IMR-90 (cell line): ENCODE data around the gene DDX4. TPM values are rescaled to one million over a fixed set of nuclear protein-coding genes. Genes with fewer than 3 reads are reported as not detected.

ENCODE experiments used
- ATAC-seq: fragments of 200-7000 bp; cut with Tn5 transposase; 2 replicates; pipeline ENCODE4 v1.9.1; 2020; ENCODE audit warnings: low read depth, mild to moderate bottlenecking, moderate library complexity
- BruUV-seq: library from RNA; stranded (reverse); fragments of 400-500 nt; replicated peaks from 2 replicates; lab custom pipeline; 2021; lab: Mats Ljungman, UMichigan
- CTCF ChIA-PET: fragments of 300-600 bp; formaldehyde crosslinking; extraction: SDS; loops from one replicate; lab custom pipeline; 2021; ENCODE audit warnings: antibody characterized with exemption; lab: Yijun Ruan, JAX
- POLR2A ChIA-PET: fragments of 300-600 bp; sonication (Branson Sonifier 250); formaldehyde crosslinking; loops from one replicate; lab custom pipeline; 2022; ENCODE audit warnings: antibody characterized with exemption; ENCODE audit not compliant: unreplicated experiment; lab: Charles Lee
- DNase-seq: peaks from one replicate; pipeline ENCODE4 v3.0.0; 2013
- H2AFZ ChIP-seq: replicated peaks from 2 replicates; pipeline ENCODE3; 2013; ENCODE audit warnings: low read length, mild to moderate bottlenecking; ENCODE audit not compliant: poor library complexity
- H2AK5ac ChIP-seq: 2 replicates; pipeline ENCODE4 v1.6.1; 2013; ENCODE audit warnings: low read depth, low read length, inconsistent platforms
- H2AK9ac ChIP-seq: replicated peaks from 2 replicates; pipeline ENCODE3; 2013; ENCODE audit warnings: mild to moderate bottlenecking, low read depth, low read length, moderate library complexity; ENCODE audit not compliant: poor library complexity
- H2BK120ac ChIP-seq: 2 replicates; pipeline ENCODE4 v1.6.1; 2013; ENCODE audit warnings: low read depth, low read length, inconsistent platforms
- H2BK15ac ChIP-seq: 3 replicates; pipeline ENCODE4 v1.6.1; 2013; ENCODE audit warnings: low read depth, low read length, inconsistent platforms
- H2BK20ac ChIP-seq: 2 replicates; pipeline ENCODE4 v1.6.1; 2013; ENCODE audit warnings: low read depth, mild to moderate bottlenecking, inconsistent platforms, low read length, moderate library complexity
- H2BK5ac ChIP-seq: 2 replicates; pipeline ENCODE4 v1.6.1; 2013; ENCODE audit warnings: mild to moderate bottlenecking, low read depth, low read length, inconsistent platforms; ENCODE audit not compliant: poor library complexity, severe bottlenecking
- H3K14ac ChIP-seq: replicated peaks from 2 replicates; pipeline ENCODE4 v1.6.1; 2013; ENCODE audit warnings: low read depth, low read length, inconsistent platforms
- H3K18ac ChIP-seq: 2 replicates; pipeline ENCODE4 v1.6.1; 2013; ENCODE audit warnings: low read depth, low read length, control low read depth
- H3K23ac ChIP-seq: 2 replicates; pipeline ENCODE4 v1.6.1; 2013; ENCODE audit warnings: low read depth, low read length, inconsistent platforms
- H3K27ac ChIP-seq: 2 replicates; pipeline ENCODE4 v1.5.1; 2013; ENCODE audit warnings: mild to moderate bottlenecking, control low read depth, low read length; ENCODE audit not compliant: insufficient read depth
- H3K27me3 ChIP-seq: 2 replicates; pipeline ENCODE4 v1.6.1; 2013; ENCODE audit warnings: low read length; ENCODE audit not compliant: control insufficient read depth, insufficient read depth
- H3K36me3 ChIP-seq: 2 replicates; pipeline ENCODE4 v1.6.1; 2013; ENCODE audit warnings: low read length, mixed read lengths; ENCODE audit not compliant: control insufficient read depth, insufficient read depth
- H3K4ac ChIP-seq: 2 replicates; pipeline ENCODE4 v1.6.1; 2013; ENCODE audit warnings: low read depth, low read length, inconsistent platforms
- H3K4me1 ChIP-seq: 2 replicates; pipeline ENCODE4 v1.6.1; 2013; ENCODE audit warnings: low read length, mixed read lengths; ENCODE audit not compliant: control insufficient read depth, insufficient read depth
- H3K4me2 ChIP-seq: 2 replicates; pipeline ENCODE4 v1.6.1; 2013; ENCODE audit warnings: low read depth, mild to moderate bottlenecking, control low read depth, low read length, moderate library complexity
- H3K4me3 ChIP-seq: 2 replicates; pipeline ENCODE4 v1.5.1; 2013; ENCODE audit warnings: low read depth, mild to moderate bottlenecking, control low read depth, low read length, moderate library complexity; ENCODE audit not compliant: insufficient read depth
- H3K56ac ChIP-seq: 2 replicates; pipeline ENCODE4 v1.6.1; 2013; ENCODE audit warnings: low read length, inconsistent platforms; ENCODE audit not compliant: insufficient read depth; ENCODE audit errors: extremely low read depth
- H3K79me1 ChIP-seq, 2 experiments: 2 replicates each; pipeline ENCODE4 v1.6.1; 2013; ENCODE audit warnings: low read length in 2 of 2, inconsistent platforms in 1 of 2, low read depth in 1 of 2
- H3K9ac ChIP-seq: 2 replicates; pipeline ENCODE4 v1.6.1; 2013; ENCODE audit warnings: low read depth, low read length, control low read depth
- H3K9me1 ChIP-seq: 2 replicates; pipeline ENCODE4 v1.6.1; 2013; ENCODE audit warnings: low read length, inconsistent platforms; ENCODE audit not compliant: insufficient read depth
- H3K9me3 ChIP-seq: 2 replicates; pipeline ENCODE4 v1.6.1; 2013; ENCODE audit warnings: low read length; ENCODE audit not compliant: control insufficient read depth, insufficient read depth
- H4K20me1 ChIP-seq: 2 replicates; pipeline ENCODE4 v1.6.1; 2013; ENCODE audit warnings: low read length, inconsistent platforms; ENCODE audit not compliant: insufficient read depth
- H4K5ac ChIP-seq: 2 replicates; pipeline ENCODE4 v1.6.1; 2013; ENCODE audit warnings: mild to moderate bottlenecking, low read depth, low read length, control low read depth
- H4K8ac ChIP-seq, 2 experiments: 2 replicates each; pipeline ENCODE4 v1.6.1; 2013; ENCODE audit warnings: low read depth in 2 of 2, low read length in 2 of 2, control low read depth in 1 of 2, inconsistent platforms in 1 of 2
- H4K91ac ChIP-seq: 2 replicates; pipeline ENCODE4 v1.6.1; 2013; ENCODE audit warnings: low read depth, low read length, inconsistent platforms; ENCODE audit not compliant: insufficient read depth
- BHLHE40 ChIP-seq: fragments of 150-350 bp; IDR thresholded peaks from 2 replicates; pipeline ENCODE4 v1.6.1; 2016; ENCODE audit warnings: mild to moderate bottlenecking, low read depth, low read length
- CEBPB ChIP-seq: IDR thresholded peaks from 2 replicates; pipeline ENCODE4 v1.6.1; 2012; ENCODE audit warnings: low read depth, low read length, improper control_type of control experiment
- MXI1 ChIP-seq: IDR thresholded peaks from 2 replicates; pipeline ENCODE4 v1.6.1; 2012; ENCODE audit warnings: low read depth, mild to moderate bottlenecking, low read length, moderate library complexity, borderline replicate concordance
- POLR2A ChIP-seq: IDR thresholded peaks from 2 replicates; pipeline ENCODE4 v1.6.1; 2012; ENCODE audit warnings: mild to moderate bottlenecking, low read depth, low read length
- RAD21 ChIP-seq: IDR thresholded peaks from 2 replicates; pipeline ENCODE4 v1.6.1; 2012; ENCODE audit warnings: low read length, improper control_type of control experiment
- SMC3 ChIP-seq: fragments of 150-350 bp; IDR thresholded peaks from 2 replicates; pipeline ENCODE4 v1.6.1; 2016; ENCODE audit warnings: low read depth, mild to moderate bottlenecking, antibody characterized with exemption, low read length, moderate library complexity
- WGBS, 2 experiments: methylation state at CpG; one replicate each; pipeline versions ENCODE4 v1.1.5 to v1.1.7; 2013; ENCODE audit warnings: missing lambda C conversion rate in 2 of 2; ENCODE audit not compliant: insufficient read length in 1 of 2; ENCODE audit errors: extremely low coverage in 2 of 2; 5-methylcytosine and 5-hydroxymethylcytosine counted together
- dilution Hi-C: fragments of 300-500 bp; cut with HindIII; formaldehyde crosslinking; loops from one replicate; pipeline ENCODE4 v1.14.3; 2018; ENCODE audit warnings: low sequenced_read_pairs; ENCODE audit not compliant: unreplicated experiment
- in situ Hi-C: fragments of 300-500 bp; cut with MboI; formaldehyde crosslinking; loops from 3 replicates; pipeline ENCODE4 v1.14.3; 2019; ENCODE audit warnings: low sequenced_read_pairs, inconsistent platforms, mixed read lengths
- intact Hi-C: fragments of 100-400 bp; cut with micrococcal nuclease; formaldehyde crosslinking; loops from 2 replicates; pipeline ENCODE4 v1.10.0; 2022
- polyA plus RNA-seq, 3 experiments: library from polyadenylated mRNA; depleted of rRNA; stranded (reverse); fragments of >200 nt; gene quantifications; 2 replicates each; pipeline ENCODE4 v1.2.3, GENCODE V29; 2012; ENCODE audit warnings: low replicate concordance in 1 of 3
- total RNA-seq: library from RNA; depleted of rRNA; stranded (reverse); fragments of >200 nt; gene quantifications from 2 replicates; pipeline ENCODE4 v1.2.3, GENCODE V29; 2012
- TF ChIP-seq, protein P1 (sequence below): conservative IDR thresholded peaks from 2 replicates; pipeline ENCODE4 v1.5.1; 2012; ENCODE audit warnings: mild to moderate bottlenecking, low read depth, low read length, improper control_type of control experiment
- TF ChIP-seq, protein P2 (sequence below): fragments of 150-350 bp; IDR thresholded peaks from 2 replicates; pipeline ENCODE4 v1.6.1; 2017; ENCODE audit warnings: mild to moderate bottlenecking, antibody characterized with exemption, low read length, low read depth

DDX4 gene
- total and polyA plus RNA-seq, 2 of the 4 experiments (the other 2 are of a cell fraction) = not detected

DNA sequence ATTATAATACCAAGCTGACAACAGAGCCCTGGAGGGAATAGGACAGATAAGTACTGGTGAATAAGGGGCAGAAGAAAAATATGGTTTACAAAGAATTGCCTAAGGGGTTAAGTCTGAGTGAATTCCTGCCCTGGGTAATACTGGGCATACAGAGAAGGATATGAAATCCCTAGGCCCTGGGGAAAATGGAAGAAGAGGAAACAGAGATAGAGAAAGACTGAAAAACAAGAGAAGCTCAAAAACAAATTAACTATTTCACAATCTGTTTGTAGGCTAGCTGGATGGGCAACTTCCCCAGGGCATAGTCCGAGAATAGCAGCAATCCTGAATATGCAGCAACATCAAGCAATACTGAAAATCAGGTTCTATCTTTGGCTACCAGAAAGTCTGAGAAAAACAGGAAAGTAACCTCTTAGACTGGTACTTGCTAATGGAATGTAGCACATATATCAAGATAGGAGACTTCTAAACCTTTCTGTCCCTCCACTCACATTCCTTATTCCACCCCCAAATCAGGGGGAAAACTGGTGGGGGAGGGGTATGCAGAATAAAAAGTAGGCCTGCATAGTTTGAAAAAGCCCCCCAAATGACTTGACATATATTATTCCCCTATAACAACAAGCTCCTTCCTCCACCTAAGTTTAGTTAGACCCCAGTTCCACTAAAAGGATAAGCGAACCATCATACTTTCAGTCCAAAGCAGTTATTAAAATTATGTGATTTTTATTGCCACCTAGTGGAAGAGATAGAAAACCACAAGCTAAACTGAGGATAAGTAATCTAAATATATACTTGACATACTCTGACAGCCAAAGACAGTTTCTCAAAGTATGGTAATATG, 46.4 kb upstream of the DDX4 start:
- Histone ChIP-seq H3K4me3 (no peak overlapping the region), H3K56ac (no peak overlapping the region), H3K9me3 (no peaks in the 10 kb centered on the region), H4K5ac (peak overlapping the region; percentile 12; the same call in 1 of the 2 replicates), H2BK15ac (no peak overlapping the region), H3K4me2 (no peak overlapping the region), H3K4me1 (no peaks in the 10 kb centered on the region; the same call in 1 of the 2 replicates), H3K23ac (0 out of 2 replicates have a peak overlapping the region, but pooled peaks have one; percentile 60), H3K4ac (0 out of 2 replicates have a peak overlapping the region, but pooled peaks have one; percentile 7), H2AFZ (no peak overlapping the region), H2AK5ac (0 out of 2 replicates have a peak overlapping the region, but pooled peaks have one; percentile 2), H3K79me1 (peaks cover 0 to 5% of the 10 kb centered on the region in 2 experiments; a peak in 1 of 4 replicates), H2BK5ac (no peak overlapping the region), H2AK9ac (no peak overlapping the region), H3K14ac (no peak overlapping the region), H2BK120ac (0 out of 2 replicates have a peak overlapping the region, but pooled peaks have one; percentile 7), H2BK20ac (no peak overlapping the region), H3K18ac (no peak overlapping the region), H3K27ac (no peak overlapping the region), H3K36me3 (no peaks in the 10 kb centered on the region), H4K8ac (no peak overlapping the region), H4K20me1 (peaks cover 3% of the 10 kb centered on the region; the same call in 1 of the 2 replicates), H3K27me3 (no peaks in the 10 kb centered on the region), H4K91ac (0 out of 2 replicates have a peak overlapping the region, but pooled peaks have one; percentile 30), H3K9ac (0 out of 2 replicates have a peak overlapping the region, but pooled peaks have one; percentile 34), H3K9me1 (no peaks in the 10 kb centered on the region)
- TF ChIP-seq CEBPB (peak; percentile 59; the same call in 1 of the 2 replicates), RAD21 (peak; percentile 65), BHLHE40 (no peak), SMC3 (peak; percentile 78), MXI1 (no peak), POLR2A (no peak)
- TF ChIP-seq, protein P1, sequence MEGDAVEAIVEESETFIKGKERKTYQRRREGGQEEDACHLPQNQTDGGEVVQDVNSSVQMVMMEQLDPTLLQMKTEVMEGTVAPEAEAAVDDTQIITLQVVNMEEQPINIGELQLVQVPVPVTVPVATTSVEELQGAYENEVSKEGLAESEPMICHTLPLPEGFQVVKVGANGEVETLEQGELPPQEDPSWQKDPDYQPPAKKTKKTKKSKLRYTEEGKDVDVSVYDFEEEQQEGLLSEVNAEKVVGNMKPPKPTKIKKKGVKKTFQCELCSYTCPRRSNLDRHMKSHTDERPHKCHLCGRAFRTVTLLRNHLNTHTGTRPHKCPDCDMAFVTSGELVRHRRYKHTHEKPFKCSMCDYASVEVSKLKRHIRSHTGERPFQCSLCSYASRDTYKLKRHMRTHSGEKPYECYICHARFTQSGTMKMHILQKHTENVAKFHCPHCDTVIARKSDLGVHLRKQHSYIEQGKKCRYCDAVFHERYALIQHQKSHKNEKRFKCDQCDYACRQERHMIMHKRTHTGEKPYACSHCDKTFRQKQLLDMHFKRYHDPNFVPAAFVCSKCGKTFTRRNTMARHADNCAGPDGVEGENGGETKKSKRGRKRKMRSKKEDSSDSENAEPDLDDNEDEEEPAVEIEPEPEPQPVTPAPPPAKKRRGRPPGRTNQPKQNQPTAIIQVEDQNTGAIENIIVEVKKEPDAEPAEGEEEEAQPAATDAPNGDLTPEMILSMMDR = peak; percentile 69
- TF ChIP-seq, protein P2, sequence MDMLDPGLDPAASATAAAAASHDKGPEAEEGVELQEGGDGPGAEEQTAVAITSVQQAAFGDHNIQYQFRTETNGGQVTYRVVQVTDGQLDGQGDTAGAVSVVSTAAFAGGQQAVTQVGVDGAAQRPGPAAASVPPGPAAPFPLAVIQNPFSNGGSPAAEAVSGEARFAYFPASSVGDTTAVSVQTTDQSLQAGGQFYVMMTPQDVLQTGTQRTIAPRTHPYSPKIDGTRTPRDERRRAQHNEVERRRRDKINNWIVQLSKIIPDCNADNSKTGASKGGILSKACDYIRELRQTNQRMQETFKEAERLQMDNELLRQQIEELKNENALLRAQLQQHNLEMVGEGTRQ = no peak
- no CpG with 5 or more reads among the region's 2 CpGs for WGBS, 2 experiments
- in situ Hi-C loops (no loop called here), intact Hi-C loops (loop anchor here (1.0 to 5.0 kb wide), 6 partner anchors 157 to 519 kb away; partner anchors contain the start of genes CDC20B and PLPP1), dilution Hi-C loops (no loop called here)
- ChIA-PET CTCF (interaction anchor here (0.7 to 1.5 kb wide), 8 partner anchors 13 to 324 kb away, joined by 3 to 4 read pairs (median 3); no protein-coding TSS in a partner anchor), POLR2A (no interaction called here)
- ATAC-seq (peak; percentile 75), DNase-seq (peak; percentile 59)
- no TSS peak for BruUV-seq
